ENCODE measurements around the gene FOXK2. TPM values are rescaled to one million over a fixed set of nuclear protein-coding genes. Genes with fewer than 3 reads are reported as not detected.
"Not testable (repeated sequence)": the region's sequence is repeated elsewhere in the genome, so short reads cannot be mapped to it uniquely, and the experiment has no call there.

Gene FOXK2
- total RNA-seq, 1 experiment from 2014 or later = 118 TPM

DNA sequence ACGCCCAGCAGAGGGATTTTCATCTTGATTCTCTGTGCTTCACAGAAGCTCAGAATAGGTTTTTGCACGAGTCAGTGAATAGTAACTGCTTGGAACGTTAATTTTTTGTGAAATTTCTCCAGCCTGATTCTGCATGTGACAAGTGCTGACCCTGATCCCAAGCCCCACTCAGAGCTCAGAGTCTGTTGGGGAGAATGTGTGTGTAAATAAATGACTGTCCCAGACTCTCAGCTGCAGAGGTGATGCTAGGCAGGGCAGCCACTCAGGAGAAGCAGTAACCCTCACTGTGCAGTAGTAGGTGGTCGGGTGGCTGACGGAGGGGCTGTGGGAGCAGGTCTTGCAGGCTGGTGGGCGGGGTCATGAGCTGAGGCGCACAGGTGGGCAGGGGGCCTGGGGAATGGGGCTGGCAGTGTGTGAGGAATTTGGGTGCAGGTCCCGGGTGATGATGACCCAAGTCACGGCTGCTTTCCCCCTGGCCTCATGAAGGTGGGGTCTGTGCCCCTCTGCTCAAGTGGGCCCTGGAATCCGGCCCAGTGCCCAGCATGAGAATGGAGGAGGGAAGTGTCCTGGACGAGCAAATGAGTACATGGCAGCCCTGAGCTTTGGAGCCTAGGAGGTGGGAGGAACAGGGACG is 16.3 kb upstream of the FOXK2 start:
- no peaks in the 10 kb centered on the region for H3K27me3 ChIP-seq (replicated peaks; ENCODE audit: control insufficient read depth, insufficient read depth, low read length)
- ChIA-PET POLR2A (interaction anchor here (0.6 to 1.4 kb wide), 2 partner anchors 9 to 19 kb away, joined by 5 read pairs; no protein-coding TSS in a partner anchor), CTCF (no interaction called here)
- no peaks in the 10 kb centered on the region for H3K9me3 Mint-ChIP-seq (ENCODE audit: unreplicated experiment)
- H3K36me3 ChIP-seq (ENCODE audit: control insufficient read depth, insufficient read depth, low read length) = no peaks in the 10 kb centered on the region
- H3K4me1 ChIP-seq = no peaks in the 10 kb centered on the region
- no TSS peak for BruUV-seq (replicated peaks)
- no peak for DNase-seq
- TF ChIP-seq, protein P1, sequence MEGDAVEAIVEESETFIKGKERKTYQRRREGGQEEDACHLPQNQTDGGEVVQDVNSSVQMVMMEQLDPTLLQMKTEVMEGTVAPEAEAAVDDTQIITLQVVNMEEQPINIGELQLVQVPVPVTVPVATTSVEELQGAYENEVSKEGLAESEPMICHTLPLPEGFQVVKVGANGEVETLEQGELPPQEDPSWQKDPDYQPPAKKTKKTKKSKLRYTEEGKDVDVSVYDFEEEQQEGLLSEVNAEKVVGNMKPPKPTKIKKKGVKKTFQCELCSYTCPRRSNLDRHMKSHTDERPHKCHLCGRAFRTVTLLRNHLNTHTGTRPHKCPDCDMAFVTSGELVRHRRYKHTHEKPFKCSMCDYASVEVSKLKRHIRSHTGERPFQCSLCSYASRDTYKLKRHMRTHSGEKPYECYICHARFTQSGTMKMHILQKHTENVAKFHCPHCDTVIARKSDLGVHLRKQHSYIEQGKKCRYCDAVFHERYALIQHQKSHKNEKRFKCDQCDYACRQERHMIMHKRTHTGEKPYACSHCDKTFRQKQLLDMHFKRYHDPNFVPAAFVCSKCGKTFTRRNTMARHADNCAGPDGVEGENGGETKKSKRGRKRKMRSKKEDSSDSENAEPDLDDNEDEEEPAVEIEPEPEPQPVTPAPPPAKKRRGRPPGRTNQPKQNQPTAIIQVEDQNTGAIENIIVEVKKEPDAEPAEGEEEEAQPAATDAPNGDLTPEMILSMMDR (IDR thresholded peaks at IDR 0.05; ENCODE audit: insufficient read depth in 1 of 2, low read depth in 1 of 2, low read length in 1 of 2, severe bottlenecking in 1 of 2, unreplicated experiment in 1 of 2) = no peak
- no peaks in the 10 kb centered on the region for H3K27me3 Mint-ChIP-seq (ENCODE audit: insufficient read depth, unreplicated experiment)
- H3K4me1 Mint-ChIP-seq (ENCODE audit: low read depth, unreplicated experiment) = no peaks in the 10 kb centered on the region
- H3K27ac Mint-ChIP-seq (ENCODE audit: unreplicated experiment) = no peak overlapping the region
- no peaks in the 10 kb centered on the region for H3K9me3 ChIP-seq
- H3K4me3 Mint-ChIP-seq (ENCODE audit: unreplicated experiment) = no peak overlapping the region
- no peak overlapping the region for H3K4me3 ChIP-seq (ENCODE audit: low read depth, low read length)
- H3K36me3 Mint-ChIP-seq (ENCODE audit: insufficient read depth, unreplicated experiment) = peaks cover 2% of the 10 kb centered on the region
- intact Hi-C loops (cut with micrococcal nuclease; ENCODE audit: unreplicated experiment) = no loop called here

DNA sequence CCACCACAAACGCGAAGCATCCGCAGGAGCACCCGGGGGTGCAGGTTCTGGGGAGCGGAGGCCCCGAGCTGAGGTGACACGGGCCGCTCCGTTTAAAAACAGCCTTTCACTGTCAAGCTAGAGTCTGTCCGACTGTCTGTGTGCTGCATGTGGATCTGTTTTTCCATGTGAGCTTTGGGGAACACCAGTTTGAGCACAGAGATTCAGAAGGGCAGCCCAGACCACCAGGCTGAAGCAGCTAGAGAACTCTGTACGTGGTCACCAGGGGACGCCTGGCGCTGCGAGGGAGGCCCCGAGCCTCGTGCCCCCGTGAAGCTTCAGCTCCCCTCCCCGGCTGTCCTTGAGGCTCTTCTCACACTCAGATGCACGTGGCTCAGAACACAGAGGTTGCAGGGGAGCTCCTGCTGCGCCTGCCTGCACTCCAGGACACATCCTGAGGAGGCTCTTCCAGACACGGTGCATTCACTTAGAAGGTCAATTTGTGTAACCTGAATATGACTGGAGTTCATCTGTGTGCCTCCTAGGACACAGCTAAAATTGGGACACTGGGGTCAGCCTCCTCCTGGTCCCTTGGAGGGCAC is 15.7 kb upstream of the FOXK2 start:
- no TSS peak for BruUV-seq (replicated peaks)
- ChIA-PET POLR2A (interaction anchor here (0.6 to 1.4 kb wide), 2 partner anchors 8 to 18 kb away, joined by 5 read pairs; no protein-coding TSS in a partner anchor), CTCF (no interaction called here)
- Mint-ChIP-seq H3K27ac (ENCODE audit: unreplicated experiment) (no peak overlapping the region), H3K4me3 (ENCODE audit: unreplicated experiment) (no peak overlapping the region), H3K27me3 (ENCODE audit: insufficient read depth, unreplicated experiment) (no peaks in the 10 kb centered on the region), H3K36me3 (ENCODE audit: insufficient read depth, unreplicated experiment) (no peaks in the 10 kb centered on the region), H3K4me1 (ENCODE audit: low read depth, unreplicated experiment) (no peaks in the 10 kb centered on the region), H3K9me3 (ENCODE audit: unreplicated experiment) (no peaks in the 10 kb centered on the region)
- Histone ChIP-seq H3K4me1 (no peaks in the 10 kb centered on the region), H3K9me3 (no peaks in the 10 kb centered on the region), H3K36me3 (ENCODE audit: control insufficient read depth, insufficient read depth, low read length) (no peaks in the 10 kb centered on the region), H3K4me3 (ENCODE audit: low read depth, low read length) (no peak overlapping the region), H3K27me3 (replicated peaks; ENCODE audit: control insufficient read depth, insufficient read depth, low read length) (no peaks in the 10 kb centered on the region)
- intact Hi-C loops (cut with micrococcal nuclease; ENCODE audit: unreplicated experiment) = no loop called here
- DNase-seq = no peak
- TF ChIP-seq, protein P1 (IDR thresholded peaks at IDR 0.05; ENCODE audit: insufficient read depth in 1 of 2, low read depth in 1 of 2, low read length in 1 of 2, severe bottlenecking in 1 of 2, unreplicated experiment in 1 of 2) = no peak

DNA sequence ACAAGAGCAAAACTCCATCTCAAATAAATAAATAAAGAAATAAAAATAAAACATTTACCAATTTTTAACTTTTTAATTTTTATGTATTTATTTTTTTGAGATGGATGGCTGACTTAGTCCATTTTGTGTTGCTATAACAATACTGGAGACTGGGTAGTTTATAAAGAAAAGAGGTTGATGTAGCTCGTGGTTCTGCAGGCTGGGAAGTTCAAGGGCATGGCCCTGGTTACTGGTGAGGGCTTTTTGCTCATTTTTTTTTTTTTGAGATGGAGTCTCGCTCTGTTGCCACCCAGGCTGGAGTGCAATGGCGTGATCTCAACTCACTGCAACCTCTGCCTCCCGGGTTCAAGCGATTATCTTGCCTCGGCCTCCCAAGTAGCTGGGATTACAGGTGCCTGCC is 14.2 kb upstream of the FOXK2 start:
- Histone ChIP-seq H3K4me1 (no peaks in the 10 kb centered on the region), H3K36me3 (ENCODE audit: control insufficient read depth, insufficient read depth, low read length) (no peaks in the 10 kb centered on the region), H3K27me3 (replicated peaks; ENCODE audit: control insufficient read depth, insufficient read depth, low read length) (no peaks in the 10 kb centered on the region), H3K9me3 (no peaks in the 10 kb centered on the region), H3K4me3 (ENCODE audit: low read depth, low read length) (no peak overlapping the region)
- no peaks in the 10 kb centered on the region for H3K4me1 Mint-ChIP-seq (ENCODE audit: low read depth, unreplicated experiment)
- H3K4me3 Mint-ChIP-seq (ENCODE audit: unreplicated experiment) = no peak overlapping the region
- TF ChIP-seq, protein P1 (IDR thresholded peaks at IDR 0.05; ENCODE audit: insufficient read depth in 1 of 2, low read depth in 1 of 2, low read length in 1 of 2, severe bottlenecking in 1 of 2, unreplicated experiment in 1 of 2) = no peak
- intact Hi-C loops (cut with micrococcal nuclease; ENCODE audit: unreplicated experiment) = no loop called here
- H3K9me3 Mint-ChIP-seq (ENCODE audit: unreplicated experiment) = no peaks in the 10 kb centered on the region
- ChIA-PET CTCF (interaction anchor here (0.6 kb wide), 2 partner anchors 56 to 155 kb away, joined by 3 to 8 read pairs; no protein-coding TSS in a partner anchor), POLR2A (no interaction called here)
- no peak for DNase-seq
- H3K27me3 Mint-ChIP-seq (ENCODE audit: insufficient read depth, unreplicated experiment) = no peaks in the 10 kb centered on the region
- BruUV-seq (replicated peaks) = no TSS peak
- H3K27ac Mint-ChIP-seq (ENCODE audit: unreplicated experiment) = no peak overlapping the region
- no peaks in the 10 kb centered on the region for H3K36me3 Mint-ChIP-seq (ENCODE audit: insufficient read depth, unreplicated experiment)

DNA sequence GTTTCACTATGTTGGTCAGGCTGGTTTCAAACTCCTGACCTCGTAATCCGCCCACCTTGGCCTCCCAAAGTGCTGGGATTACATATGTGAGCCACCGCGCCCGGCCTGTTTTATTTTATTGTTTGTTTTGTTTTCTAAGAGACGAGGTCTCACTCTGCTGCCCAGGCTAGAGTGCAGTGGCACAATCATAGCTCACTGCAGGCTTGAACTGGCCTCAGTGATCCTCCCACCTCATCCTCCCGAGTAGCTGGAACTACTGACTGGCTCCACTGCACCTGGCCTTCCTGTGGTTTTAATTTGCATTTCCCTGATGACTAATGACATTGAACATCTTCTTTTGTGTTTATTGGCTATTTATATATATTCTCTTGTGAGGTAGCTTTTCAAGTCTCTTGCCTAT is 13.1 kb upstream of the FOXK2 start:
- BruUV-seq (replicated peaks); H3K4me3 Mint-ChIP-seq (ENCODE audit: unreplicated experiment); H3K4me1 Mint-ChIP-seq (ENCODE audit: low read depth, unreplicated experiment); H3K36me3 ChIP-seq (ENCODE audit: control insufficient read depth, insufficient read depth, low read length); H3K4me1 ChIP-seq; CTCF ChIA-PET; intact Hi-C loops (cut with micrococcal nuclease; ENCODE audit: unreplicated experiment); H3K9me3 ChIP-seq; H3K9me3 Mint-ChIP-seq (ENCODE audit: unreplicated experiment); H3K36me3 Mint-ChIP-seq (ENCODE audit: insufficient read depth, unreplicated experiment); H3K4me3 ChIP-seq (ENCODE audit: low read depth, low read length); DNase-seq; POLR2A ChIA-PET; H3K27ac Mint-ChIP-seq (ENCODE audit: unreplicated experiment); H3K27me3 ChIP-seq (replicated peaks; ENCODE audit: control insufficient read depth, insufficient read depth, low read length); H3K27me3 Mint-ChIP-seq (ENCODE audit: insufficient read depth, unreplicated experiment): not testable (repeated sequence)
